Stomach (tissue), 9 donors: ENCODE data around the gene DBF4B. TPM values are rescaled to one million over a fixed set of nuclear protein-coding genes. Genes with fewer than 3 reads are reported as not detected.
"Not testable (repeated sequence)": the region's sequence is repeated elsewhere in the genome, so short reads cannot be mapped to it uniquely, and the experiment has no call there.

Experiments
- DNase-seq, 2 donors: peaks; one replicate each; pipeline versions ENCODE4 v3.0.0 to v3.0.0-alpha.2; 2013 to 2019
- H3K27ac ChIP-seq, 5 donors: fragments of 200-600 bp in 4 of 5; sonication (generic) in 4 of 5; one replicate each; pipeline ENCODE4 v1.5.1; 2013 to 2019; ENCODE audit warnings: mild to moderate bottlenecking in 1 of 5, moderate library complexity in 1 of 5
- H3K27me3 ChIP-seq, 3 donors: fragments of 200-600 bp; sonication (generic); one replicate each; pipeline ENCODE4 v1.5.1; 2017 to 2019; ENCODE audit warnings: mixed run types in 1 of 3
- H3K36me3 ChIP-seq, 4 donors: fragments of 200-600 bp; sonication (generic); 1 replicate in 3 of 4; 2 replicates in 1 of 4; pipeline ENCODE4 v1.5.1; 2016 to 2019
- H3K4me1 ChIP-seq, 4 donors: fragments of 200-600 bp; sonication (generic); one replicate each; pipeline ENCODE4 v1.5.1; 2016 to 2019
- H3K4me3 ChIP-seq, 4 donors: fragments of 200-600 bp; sonication (generic) in 3 of 4; one replicate each; pipeline ENCODE4 v1.5.1; 2016 to 2019; ENCODE audit warnings: mild to moderate bottlenecking in 1 of 4
- H3K9me3 ChIP-seq, 4 donors: fragments of 200-600 bp; sonication (generic); one replicate each; pipeline ENCODE4 v1.5.1; 2016 to 2019
- EP300 ChIP-seq: sonication (generic); formaldehyde crosslinking; IDR thresholded peaks from one replicate; pipeline ENCODE4 v1.6.1; 2017; ENCODE audit warnings: antibody characterized with exemption
- POLR2A ChIP-seq, 4 donors: fragments of 450-650 bp; IDR thresholded peaks; one replicate each; pipeline ENCODE4 v1.6.1; 2016; ENCODE audit warnings: antibody characterized with exemption in 4 of 4, control low read depth in 2 of 4, mild to moderate bottlenecking in 1 of 4, moderate library complexity in 1 of 4
- POLR2AphosphoS5 ChIP-seq, 3 donors: sonication (generic); formaldehyde crosslinking; IDR thresholded peaks; one replicate each; pipeline ENCODE4 v1.6.1; 2016; ENCODE audit warnings: antibody characterized with exemption in 3 of 3
- WGBS, 5 donors: extraction: QIAGEN DNeasy Blood & Tissue Kit in 3 of 5; methylation state at CpG; one replicate each; pipeline versions ENCODE4 v1.1.5 to v1.1.7; 2013 to 2018; 5-methylcytosine and 5-hydroxymethylcytosine counted together
- intact Hi-C: fragments of 100-400 bp; cut with DNase I; formaldehyde crosslinking; loops from one replicate; pipeline ENCODE4 v1.15.1; 2023; ENCODE audit warnings: low total_unique reads
- polyA plus RNA-seq, 3 donors: library from polyadenylated mRNA; stranded (reverse); fragments of 200-250 nt; gene quantifications; one replicate each; pipeline ENCODE4 v1.2.3, GENCODE V29; 2013
- total RNA-seq, 5 donors: library from RNA; depleted of rRNA; stranded (reverse); fragments of >200 nt; gene quantifications; one replicate each; pipeline versions ENCODE4 v1.1.0 to v1.2.3, GENCODE V29; 2014 to 2016
- TF ChIP-seq, protein P1 (sequence below), 7 experiments: fragments of 450-650 bp in 4 of 7; fragments of 200-600 bp in 3 of 7; sonication (generic) in 3 of 7; IDR thresholded peaks; one replicate each; pipeline ENCODE4 v1.5.1; 2016 to 2019; ENCODE audit warnings: antibody characterized with exemption in 7 of 7, control low read depth in 2 of 7, mild to moderate bottlenecking in 1 of 7
- donor health status: healthy with polysubstance abuse.
- donor health status: Bipolar disorder and iron deficiency.
- donor health status: healthy.

DBF4B gene
- total and polyA plus RNA-seq, 8 donors = 0.76 to 5.0 (median 2.2) TPM; not detected in 1

DNA sequence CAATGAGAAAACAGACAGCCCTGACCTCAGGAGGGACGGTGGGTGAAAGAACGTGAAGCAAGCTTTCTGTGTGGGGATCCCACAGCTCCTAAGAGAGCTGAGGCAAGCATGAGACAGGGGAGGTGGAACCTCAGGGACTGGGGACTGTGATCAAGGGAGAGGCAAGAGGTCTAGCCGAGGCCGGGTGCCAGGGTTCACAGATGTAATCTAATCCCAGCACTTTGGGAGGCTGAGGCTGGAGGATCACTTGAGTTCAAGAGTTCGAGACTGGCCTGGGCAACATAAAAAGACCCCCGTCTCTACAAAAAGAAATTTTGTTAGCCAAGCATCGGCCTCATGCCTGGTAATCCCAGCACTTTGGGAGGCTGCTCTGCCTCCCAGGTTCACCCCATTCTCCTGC, 45.8 kb downstream of the DBF4B start:
- peaks cover 0 to 25% (median 17%) of the 10 kb centered on the region in 3 donors for H3K27me3 ChIP-seq
- DNase-seq = no peak
- H3K4me3 ChIP-seq = no peak overlapping the region
- no peak for TF ChIP-seq EP300
- no peak for TF ChIP-seq POLR2AphosphoS5 (IDR thresholded peaks at IDR 0.05)
- TF ChIP-seq, protein P1, sequence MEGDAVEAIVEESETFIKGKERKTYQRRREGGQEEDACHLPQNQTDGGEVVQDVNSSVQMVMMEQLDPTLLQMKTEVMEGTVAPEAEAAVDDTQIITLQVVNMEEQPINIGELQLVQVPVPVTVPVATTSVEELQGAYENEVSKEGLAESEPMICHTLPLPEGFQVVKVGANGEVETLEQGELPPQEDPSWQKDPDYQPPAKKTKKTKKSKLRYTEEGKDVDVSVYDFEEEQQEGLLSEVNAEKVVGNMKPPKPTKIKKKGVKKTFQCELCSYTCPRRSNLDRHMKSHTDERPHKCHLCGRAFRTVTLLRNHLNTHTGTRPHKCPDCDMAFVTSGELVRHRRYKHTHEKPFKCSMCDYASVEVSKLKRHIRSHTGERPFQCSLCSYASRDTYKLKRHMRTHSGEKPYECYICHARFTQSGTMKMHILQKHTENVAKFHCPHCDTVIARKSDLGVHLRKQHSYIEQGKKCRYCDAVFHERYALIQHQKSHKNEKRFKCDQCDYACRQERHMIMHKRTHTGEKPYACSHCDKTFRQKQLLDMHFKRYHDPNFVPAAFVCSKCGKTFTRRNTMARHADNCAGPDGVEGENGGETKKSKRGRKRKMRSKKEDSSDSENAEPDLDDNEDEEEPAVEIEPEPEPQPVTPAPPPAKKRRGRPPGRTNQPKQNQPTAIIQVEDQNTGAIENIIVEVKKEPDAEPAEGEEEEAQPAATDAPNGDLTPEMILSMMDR (IDR thresholded peaks at IDR 0.05) = no peak
- 67 to 80% (median 75%) methylated on average over 7 of the region's 7 CpGs for WGBS, 5 donors
- H3K4me1 ChIP-seq = peaks cover 9 to 11% (median 10%) of the 10 kb centered on the region in 4 donors
- intact Hi-C loops = no loop called here
- H3K9me3 ChIP-seq = no peaks in the 10 kb centered on the region
- peaks cover 0 to 28% (median 9%) of the 10 kb centered on the region in 4 donors for H3K36me3 ChIP-seq
- H3K27ac ChIP-seq = no peak overlapping the region

DNA sequence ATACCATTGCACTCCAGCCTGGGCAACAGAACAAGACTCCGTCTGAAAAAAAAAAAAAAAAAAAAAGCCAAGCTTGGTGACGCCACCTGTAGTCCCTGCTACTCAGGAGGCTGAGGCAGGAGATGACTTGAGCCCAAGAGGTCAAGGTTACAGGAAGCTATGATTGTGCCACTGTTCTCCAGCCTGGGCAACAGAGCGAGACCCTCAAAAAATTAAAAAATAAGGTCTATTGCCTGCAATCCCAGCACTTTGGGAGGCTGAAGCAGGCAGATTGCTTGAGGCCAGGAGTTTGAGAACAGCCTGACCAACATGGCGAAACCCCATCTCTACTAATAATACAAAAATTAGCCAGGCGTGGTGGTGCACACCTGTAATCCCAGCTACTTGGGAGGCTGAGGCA, 46.7 kb downstream of the DBF4B start:
- intact Hi-C loops, H3K4me3 ChIP-seq, H3K27ac ChIP-seq, H3K9me3 ChIP-seq, DNase-seq: not testable (repeated sequence)
- peaks cover 0 to 34% (median 26%) of the 10 kb centered on the region in 3 donors for H3K27me3 ChIP-seq
- H3K36me3 ChIP-seq = peaks cover 0 to 19% (median 5%) of the 10 kb centered on the region in 4 donors
- H3K4me1 ChIP-seq = peaks cover 13 to 17% (median 14%) of the 10 kb centered on the region in 4 donors
- WGBS, 5 donors = 84 to 96% (median 92%) methylated on average over 5 of the region's 5 CpGs

DNA sequence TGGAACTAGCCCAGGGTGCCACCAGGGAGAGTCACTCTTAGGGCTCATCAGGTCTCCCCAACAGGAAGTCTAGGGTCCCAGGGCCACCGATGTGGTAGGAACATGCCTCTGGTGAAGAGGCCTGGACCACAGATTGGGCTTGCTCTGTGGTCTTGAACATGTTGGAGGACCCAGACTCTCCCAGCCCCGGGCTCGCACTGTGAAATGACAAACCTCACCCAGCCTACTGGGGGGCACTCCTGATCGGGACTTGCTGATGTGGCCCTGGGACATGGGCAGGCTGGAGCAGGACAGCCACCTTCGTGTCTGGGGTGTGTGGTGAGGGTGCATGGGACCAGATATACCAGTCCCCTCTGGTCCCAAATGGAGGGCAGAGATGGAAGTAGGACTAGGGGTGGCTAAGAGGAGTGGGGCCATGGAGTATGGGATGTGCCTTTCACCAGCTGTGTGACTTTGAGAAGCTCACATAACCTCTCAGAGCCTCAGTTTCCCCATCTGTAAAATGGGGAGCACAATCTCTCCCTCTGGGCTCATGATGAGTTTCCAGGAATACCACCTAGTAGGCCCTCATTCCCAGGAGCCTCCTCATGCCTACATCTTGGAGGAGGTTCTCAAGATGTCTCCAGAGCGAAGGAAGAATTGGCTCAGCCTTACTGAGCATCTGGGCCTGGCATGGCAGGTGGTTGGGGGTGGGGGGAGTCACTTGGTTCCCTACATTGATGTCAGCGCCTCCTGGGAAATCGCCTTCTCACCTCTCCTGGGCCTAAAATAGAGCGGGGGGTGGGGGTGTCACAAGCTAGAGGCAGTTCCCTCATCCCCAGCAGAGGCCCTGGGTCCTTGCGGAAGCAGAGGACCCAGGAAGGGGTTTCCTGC, 48.8 kb downstream of the DBF4B start:
- peaks cover 13 to 17% (median 14%) of the 10 kb centered on the region in 4 donors for H3K4me1 ChIP-seq
- DNase-seq = no peak
- H3K27me3 ChIP-seq = peaks cover 0 to 55% (median 38%) of the 10 kb centered on the region in 3 donors
- H3K4me3 ChIP-seq = no peak overlapping the region
- intact Hi-C loops = no loop called here
- no peak overlapping the region for H3K27ac ChIP-seq
- no peaks in the 10 kb centered on the region for H3K9me3 ChIP-seq
- no peaks in the 10 kb centered on the region for H3K36me3 ChIP-seq
- WGBS, 5 donors = 65 to 88% (median 82%) methylated on average over 7 to 10 of the region's 10 CpGs
- TF ChIP-seq, protein P1 (IDR thresholded peaks at IDR 0.05) = no peak
- TF ChIP-seq POLR2AphosphoS5 (IDR thresholded peaks at IDR 0.05) (no peak), EP300 (no peak), POLR2A (IDR thresholded peaks at IDR 0.05) (no peak)

DNA sequence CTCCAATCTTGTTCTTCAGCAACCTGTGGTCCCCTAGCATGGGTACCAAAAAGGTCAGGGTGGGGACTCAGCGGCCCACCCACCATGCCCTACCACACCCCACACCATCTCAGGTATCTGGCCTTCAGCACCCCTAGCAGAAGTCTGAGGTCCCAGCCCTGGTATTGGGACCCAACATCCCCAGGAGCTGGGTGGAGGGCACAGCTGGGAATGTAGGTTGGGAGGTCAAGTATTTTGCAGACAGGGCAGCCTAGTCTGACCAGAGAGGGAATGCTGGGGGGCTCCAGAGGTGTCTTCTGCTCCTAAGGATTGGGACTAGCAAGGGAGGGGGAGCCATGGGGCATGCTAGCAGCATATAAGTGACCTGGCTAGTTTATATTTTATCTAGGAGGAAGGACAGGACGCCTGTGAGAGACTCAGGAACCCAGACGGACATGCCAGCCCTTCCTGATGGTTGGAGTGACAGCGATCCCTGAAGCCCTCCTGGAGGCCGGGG, 49.5 kb downstream of the DBF4B start:
- no peaks in the 10 kb centered on the region for H3K36me3 ChIP-seq
- no peak for DNase-seq
- H3K27ac ChIP-seq = no peak overlapping the region
- TF ChIP-seq, protein P1 (IDR thresholded peaks at IDR 0.05) = no peak
- TF ChIP-seq EP300 = no peak
- no peak for TF ChIP-seq POLR2A (IDR thresholded peaks at IDR 0.05)
- TF ChIP-seq POLR2AphosphoS5 (IDR thresholded peaks at IDR 0.05) = no peak
- no peaks in the 10 kb centered on the region for H3K9me3 ChIP-seq
- WGBS, 5 donors = 35 to 51% (median 44%) methylated on average over 4 to 5 of the region's 5 CpGs
- H3K4me3 ChIP-seq = peak overlapping the region in 1 of 4 donors; percentile 60
- intact Hi-C loops = no loop called here
- peaks cover 13 to 17% (median 14%) of the 10 kb centered on the region in 4 donors for H3K4me1 ChIP-seq
- peaks cover 0 to 59% (median 38%) of the 10 kb centered on the region in 3 donors for H3K27me3 ChIP-seq
